Epidermal melanocyte (primary cell): ENCODE data around the gene SLC25A12.
"Not testable (repeated sequence)": the region's sequence is repeated elsewhere in the genome, so short reads cannot be mapped to it uniquely, and the experiment has no call there.

Experiments
- DNase-seq: peaks from one replicate; pipeline ENCODE4 v3.0.0; 2011; ENCODE audit warnings: low spot score; ENCODE audit not compliant: insufficient read length

SLC25A12 gene

GRCh38 chr2:171893824-171894611, at the start of gene SLC25A12:
SLC25A12 (minus strand) TSS chr2:171894244; CDS start chr2:171894214, 30 bp downstream.
- peak; percentile 89 for DNase-seq

GRCh38 chr2:171941316-171941699, 47.3 kb upstream of the SLC25A12 start:
- DNase-seq: no peak

DNA sequence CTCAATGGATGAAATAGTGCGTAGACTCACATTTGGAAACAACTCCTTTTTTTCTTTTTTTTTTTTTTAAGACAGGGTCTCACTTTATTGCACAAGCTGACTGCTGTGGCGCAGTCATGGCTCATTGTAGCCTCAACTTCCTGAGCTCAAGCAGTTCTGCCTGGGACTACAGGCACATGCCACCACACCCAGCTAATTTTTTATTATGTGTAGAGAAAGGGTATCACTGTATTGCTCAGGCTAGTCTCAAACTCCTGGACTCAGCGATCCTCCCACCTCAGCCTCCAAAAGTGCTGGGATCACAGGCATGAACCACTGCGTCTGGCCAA, 45.7 kb upstream of the SLC25A12 start:
- no peak for DNase-seq

DNA sequence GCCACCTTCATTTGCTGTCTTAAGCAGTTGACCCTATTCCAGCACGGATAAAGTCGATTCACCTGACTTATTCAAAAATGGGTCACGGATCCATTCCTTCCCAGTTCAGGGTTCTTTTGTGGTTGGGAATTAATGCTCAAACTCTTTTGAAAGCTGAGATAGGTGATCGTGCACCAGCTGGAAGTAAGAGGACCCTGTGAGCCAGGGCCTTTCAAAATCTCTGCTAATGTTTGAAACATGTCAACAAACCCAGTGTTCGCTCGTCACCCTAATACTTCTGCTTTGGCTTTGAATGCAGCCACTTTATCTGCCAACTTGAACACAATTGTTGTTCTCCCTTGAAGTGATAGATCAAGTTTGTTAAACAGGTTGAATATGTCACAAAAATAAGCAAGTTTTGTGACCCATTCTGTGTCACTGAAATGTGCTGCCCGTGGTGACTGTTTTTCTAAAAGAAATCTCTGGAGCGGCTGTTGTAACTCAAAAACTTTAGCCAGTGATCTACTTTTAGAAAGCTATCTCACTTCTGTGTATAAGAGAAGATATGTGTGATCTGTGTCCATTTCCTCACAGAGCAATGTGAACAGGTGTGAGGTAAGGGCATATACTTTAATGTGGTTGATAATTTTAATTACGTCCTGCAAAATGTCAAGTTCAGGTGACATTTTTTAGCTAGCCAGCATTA, 45.2 kb upstream of the SLC25A12 start:
- DNase-seq: no peak

DNA sequence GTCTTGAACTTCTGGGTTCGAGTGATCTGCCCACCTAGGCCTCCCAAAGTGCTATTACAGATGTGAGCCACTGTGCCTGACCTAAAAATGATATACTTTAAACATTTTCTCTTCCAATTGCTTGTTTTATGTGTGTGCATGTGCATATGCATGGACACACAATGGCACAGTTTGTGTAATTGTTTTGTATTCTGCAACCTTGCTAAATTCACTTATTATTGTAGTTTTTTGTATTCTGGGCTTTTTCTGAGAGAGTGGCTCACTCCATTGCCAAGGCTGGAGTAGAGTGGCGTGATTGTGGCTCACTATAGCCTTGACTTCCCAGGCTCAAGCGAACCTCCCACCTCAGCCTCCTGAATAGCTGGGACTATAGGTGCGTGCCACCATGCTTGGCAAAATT, 36.3 kb upstream of the SLC25A12 start:
- no peak for DNase-seq

DNA sequence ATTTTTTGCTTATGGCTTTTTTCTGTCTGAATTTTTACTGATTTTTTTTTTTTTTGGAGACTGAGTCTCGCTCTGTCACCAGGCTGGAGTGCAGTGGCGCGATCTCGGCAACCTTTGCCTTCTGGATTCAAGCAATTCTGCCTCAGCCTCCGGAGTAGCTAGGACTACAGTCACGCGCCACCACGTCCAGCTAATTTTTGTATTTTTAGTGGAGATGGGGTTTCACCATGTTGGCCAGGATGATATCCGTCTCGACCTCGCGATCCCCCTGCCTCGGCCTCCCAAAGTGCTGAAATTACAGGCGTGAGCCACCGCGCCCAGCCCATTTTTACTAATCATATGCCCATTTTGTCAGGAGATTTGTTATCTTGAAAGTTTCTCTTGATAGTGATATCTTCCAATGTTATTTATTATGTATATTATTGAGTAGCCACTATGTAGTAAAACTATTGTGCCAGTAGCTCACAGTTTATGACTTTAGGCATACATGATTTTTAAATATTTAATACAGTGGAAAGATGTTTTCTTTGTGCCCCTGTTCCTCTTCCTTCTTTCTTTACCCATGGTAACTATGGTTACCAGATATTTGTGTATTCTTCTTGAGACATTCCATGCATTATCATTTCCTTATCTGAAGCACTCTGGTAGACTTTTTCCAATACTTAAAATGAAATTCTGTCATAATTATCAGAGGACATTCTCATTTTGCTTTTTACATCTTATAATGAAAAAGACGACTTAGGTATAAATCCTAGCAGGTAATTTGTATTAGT, 30.3 kb upstream of the SLC25A12 start:
- DNase-seq: no peak

DNA sequence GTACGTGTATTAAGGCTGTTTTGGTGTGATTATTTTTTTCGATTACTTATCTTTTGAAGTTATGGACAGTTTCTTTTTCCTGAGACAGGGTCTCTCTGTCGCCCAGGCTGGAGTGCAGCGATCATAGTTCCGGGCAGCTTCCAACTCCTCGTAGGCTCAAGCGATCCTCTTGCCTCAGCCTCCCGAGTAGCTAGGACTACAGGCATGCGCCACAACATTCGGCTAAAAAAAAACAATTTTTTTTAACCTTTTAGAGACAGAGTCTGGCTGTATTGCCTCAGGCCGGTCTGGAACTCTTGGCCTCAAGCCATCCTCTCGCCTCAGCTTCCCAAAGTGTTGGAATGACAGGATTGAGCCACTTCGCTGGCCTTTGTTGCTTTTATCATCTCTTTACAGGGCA, 29.2 kb upstream of the SLC25A12 start:
- DNase-seq: no peak

DNA sequence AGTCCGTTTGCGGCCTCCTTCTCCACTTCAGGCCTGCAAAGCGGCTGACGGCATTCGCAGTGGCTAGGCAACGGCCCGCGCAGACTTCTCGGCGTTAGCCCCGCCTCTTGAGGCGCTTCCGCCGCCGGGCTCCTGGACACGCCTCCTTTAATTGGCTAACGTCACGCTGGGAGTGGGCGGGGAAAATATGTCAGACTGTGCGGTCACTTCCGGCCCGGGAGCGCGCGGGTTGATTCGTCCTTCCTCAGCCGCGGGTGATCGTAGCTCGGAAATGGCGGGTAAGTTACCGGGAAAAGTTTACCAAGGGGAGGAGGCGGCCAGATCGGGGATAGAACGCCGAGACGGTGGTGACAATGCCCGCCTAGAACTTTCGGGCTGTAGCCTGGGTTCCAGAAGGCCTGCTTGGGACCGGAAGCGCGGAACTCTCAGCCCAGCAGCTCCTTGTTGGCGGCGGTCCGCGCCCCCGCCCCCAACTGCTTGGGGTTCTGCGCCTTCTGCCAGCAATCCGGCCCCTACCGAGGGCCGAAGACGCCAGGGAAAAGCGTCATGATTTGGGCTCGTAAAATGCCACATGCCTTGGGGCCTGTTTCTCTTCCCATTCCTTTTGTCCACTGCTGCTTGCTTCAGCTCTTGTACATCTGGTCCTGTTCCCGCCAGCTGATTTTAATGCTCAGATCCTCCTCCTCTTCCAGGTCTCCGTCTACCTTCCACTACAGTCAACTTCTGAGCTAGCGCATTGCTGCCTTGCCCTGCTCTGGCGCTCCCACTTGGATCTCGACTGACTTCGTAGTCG, 28.4 kb upstream of the SLC25A12 start, which contains the start of gene HAT1:
HAT1 (plus strand) TSS at position 232 of the 793 bp plus-strand sequence; CDS start at position 272, 40 bp downstream.
- DNase-seq: peak; percentile 91

DNA sequence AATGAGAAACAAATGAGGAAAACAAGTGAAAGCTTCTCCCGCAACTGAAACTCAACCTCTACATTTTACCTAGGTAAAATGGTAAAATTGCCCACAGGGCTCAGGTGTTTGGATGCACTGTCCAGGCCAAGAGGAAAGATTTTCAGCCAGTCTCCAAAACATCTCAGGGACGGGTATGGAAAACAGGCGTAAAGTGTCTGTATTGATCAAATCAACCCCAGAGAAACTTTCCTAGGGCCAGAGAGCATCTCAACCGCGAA, 27.9 kb upstream of the SLC25A12 start:
- no peak for DNase-seq

GRCh38 chr2:171919453-171919852, 25.4 kb upstream of the SLC25A12 start:
- DNase-seq: no peak

DNA sequence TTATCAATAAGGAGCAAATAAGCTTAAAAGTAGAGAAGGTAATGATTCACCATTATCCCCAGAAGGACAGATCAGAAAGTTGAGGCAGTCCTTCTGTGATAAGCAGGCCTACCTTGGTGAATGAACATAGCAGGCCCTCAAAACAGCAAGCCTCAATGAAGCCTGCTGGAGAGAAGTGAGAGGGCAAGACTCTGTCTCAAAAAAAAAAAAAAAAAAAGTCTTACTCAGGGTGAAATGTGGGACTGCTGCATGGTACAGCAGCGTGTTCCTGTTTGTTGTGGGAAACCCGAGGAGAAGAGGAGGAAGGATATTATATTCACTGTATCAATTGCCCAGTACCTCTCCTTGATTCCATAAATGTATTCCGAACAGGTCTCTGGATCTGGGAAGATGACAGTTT, 19.5 kb upstream of the SLC25A12 start:
- DNase-seq: no peak

GRCh38 chr2:171910494-171910893, 16.4 kb upstream of the SLC25A12 start:
- DNase-seq: no peak

GRCh38 chr2:171909266-171909665, 15.2 kb upstream of the SLC25A12 start:
- DNase-seq: no peak

DNA sequence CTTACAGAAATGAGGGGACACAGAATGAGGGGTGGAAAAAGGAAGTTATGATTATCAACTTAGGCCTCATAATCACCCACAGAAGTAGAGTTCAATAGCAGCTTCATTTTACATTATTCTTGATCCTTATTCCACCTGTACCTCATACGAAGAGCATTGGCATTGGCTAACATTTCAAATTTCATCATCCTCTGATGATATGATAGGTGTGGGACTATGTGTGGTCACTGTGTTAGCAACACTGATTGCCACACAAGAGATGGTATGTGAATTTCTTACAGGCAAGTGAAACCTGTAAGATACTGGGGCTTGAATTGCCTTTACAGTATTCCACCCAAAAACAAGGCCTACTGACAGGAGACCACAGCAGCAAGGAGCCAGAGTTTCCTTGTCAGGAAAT, 14.2 kb upstream of the SLC25A12 start:
- no peak for DNase-seq

- DNase-seq: no peak
Observed at GRCh38 chr2:171902840-171903420, 8.9 kb upstream of the SLC25A12 start.

DNA sequence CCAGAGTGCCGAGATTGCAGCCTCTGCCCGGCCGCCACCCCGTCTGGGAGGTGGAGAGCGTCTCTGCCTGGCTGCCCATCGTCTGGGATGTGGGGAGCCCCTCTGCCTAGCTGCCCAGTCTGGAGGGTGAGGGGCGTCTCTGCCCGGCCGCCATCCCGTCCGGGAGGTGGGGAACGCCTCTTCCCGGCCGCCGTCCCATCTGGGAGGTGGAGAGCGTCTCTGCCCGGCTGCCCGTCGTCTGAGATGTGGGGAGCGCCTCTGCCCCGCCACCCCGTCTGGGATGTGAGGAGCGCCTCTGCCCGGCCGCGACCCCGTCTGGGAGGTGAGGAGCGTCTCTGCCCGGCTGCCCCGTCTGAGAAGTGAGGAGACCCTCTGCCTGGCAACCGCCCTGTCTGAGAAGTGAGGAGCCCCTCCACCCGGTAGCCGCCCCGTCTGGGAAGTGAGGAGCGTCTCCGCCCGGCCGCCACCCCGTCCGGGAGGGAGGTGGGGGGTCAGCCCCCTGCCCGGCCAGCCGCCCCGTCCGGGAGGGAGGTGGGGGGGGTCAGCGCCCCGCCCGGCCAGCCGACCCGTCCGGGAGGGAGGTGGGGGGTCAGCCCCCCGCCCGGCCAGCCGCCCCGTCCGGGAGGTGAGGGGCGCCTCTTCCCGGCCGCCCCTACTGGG, 5.7 kb upstream of the SLC25A12 start:
- DNase-seq: not testable (repeated sequence)

DNA sequence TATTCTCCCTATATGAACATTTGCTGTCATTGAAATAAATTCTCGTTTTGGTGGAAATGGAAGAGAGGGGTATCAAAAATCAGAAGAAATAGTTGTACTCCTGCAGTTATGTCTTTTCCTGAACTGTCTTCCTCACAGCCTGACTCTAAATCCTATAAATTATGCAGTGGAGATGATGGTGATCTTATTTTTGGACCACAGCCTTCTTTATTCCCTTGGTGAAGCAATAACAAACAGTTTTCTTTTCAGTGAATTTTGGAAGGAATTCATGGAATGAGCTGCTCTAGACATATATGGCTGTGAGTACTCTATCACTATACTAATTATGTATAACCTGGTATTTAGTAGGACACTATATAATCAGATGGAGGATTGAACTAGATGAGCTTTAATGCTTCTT, 1.7 kb upstream of the SLC25A12 start:
- DNase-seq: no peak

GRCh38 chr2:171894612-171894947, 536 bp upstream of the SLC25A12 start:
- no peak for DNase-seq

DNA sequence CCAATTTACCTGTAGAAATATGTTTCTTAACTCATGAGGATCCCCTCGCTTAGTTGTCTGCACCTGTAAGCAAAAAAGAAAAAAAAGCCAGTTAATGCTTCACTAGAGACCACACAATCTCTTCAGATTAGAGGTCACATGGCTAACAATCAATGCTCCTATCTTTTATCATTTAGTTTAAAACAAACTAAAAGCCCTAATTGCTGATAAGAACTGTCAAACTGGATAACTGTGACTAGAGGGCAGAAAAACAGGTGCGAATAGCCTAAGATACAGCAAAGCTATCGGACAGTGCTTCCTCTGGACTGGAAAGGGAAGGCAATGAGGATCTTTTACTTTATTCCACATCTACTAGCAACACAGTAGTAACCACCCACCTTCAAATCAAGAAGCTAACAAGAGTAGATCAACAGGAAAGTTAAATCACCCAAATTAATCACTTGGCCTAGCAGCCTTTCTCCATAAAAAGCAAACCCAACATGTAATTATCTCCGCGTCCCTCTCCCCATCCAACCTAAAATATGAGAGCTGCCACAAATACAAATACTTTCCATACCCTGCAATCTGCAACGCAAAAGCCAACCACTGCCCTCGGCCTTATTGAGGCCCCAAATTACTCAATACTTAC, 734 bp downstream of the SLC25A12 start:
- DNase-seq: no peak

- no peak for DNase-seq
Observed at GRCh38 chr2:171889808-171890207, 4.2 kb downstream of the SLC25A12 start.
